ENCODE measurements around the gene CCDC136. TPM values are rescaled to one million over a fixed set of nuclear protein-coding genes. Genes with fewer than 3 reads are reported as not detected.

CCDC136 gene
- polyA plus RNA-seq, 1 donor = 22.9 TPM

DNA sequence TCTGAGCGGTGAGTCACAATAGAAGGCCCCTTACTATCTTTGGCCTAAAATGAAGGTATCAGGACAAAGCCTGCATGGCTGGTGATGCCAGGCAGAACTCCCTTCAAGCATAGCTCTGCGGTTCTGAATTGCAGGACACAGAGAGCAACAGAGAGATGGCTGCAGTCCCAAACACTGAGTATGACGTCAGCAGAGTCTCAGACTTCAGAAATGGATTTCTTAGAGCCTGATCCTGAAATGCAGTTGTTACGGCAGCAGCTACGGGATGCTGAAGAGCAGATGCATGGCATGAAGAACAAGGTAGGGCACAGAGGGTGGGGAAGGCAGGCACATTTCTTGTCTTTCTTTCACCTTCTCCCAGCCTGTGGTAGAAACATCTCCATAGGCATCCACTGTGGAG, 13.5 kb downstream of the CCDC136 start:
- DNase-seq (ENCODE audit: low read depth) = no peak

DNA sequence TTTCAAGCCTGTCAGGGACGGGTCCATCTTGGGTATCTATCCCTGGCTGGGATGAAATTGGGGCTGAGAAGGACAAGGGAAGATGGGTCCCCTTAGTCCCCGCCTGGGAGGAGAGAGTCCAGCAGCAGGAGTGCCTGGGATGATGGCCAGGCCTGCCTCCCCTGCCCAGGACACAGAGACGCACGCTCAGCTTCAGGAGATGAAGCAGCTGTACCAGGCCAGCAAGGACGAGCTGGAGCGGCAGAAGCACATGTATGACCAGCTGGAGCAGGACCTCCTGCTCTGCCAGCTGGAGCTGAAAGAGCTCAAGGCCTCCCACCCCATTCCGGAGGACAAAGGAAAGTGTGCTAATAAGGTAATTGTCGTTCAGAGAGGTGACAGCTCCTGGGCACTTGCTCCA, 15.4 kb downstream of the CCDC136 start:
- DNase-seq (ENCODE audit: low read depth) = no peak

DNA sequence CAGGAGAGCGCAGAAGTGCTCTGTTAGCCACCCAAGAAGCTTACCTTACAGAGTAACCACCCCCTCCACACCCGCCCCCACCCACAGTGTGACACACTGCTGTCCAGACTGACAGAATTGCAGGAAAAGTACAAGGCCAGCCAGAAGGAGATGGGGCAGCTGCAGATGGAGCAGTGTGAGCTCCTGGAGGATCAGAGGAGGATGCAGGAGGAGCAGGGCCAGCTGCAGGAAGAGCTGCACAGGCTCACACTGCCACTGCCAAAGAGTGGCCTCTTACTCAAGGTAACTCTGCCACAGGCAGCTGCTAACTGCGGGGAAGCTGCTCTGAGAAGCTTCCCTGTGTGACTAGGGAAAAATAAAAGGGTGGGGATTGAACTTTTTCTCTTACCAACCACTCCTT, 17.6 kb downstream of the CCDC136 start:
- no peak for DNase-seq (ENCODE audit: low read depth)

DNA sequence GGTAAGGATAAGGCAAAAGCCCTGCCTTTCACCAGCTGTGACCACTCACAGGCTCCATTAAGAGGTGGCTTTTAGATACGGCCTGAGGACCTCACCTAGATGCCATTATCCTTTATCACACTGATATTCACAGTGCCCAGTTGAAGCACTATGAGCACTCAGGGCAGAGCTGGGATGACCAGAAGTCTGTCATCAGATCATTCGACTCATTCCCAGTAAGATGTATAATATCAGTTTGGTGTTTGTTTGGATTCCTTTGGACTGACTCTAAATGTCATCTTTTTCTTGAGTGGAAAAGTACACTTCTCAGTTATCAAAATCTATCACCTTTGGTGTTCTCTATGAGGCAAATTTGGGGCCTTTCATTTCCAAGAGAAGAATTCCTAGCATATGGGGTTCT, 18.7 kb downstream of the CCDC136 start:
- DNase-seq (ENCODE audit: low read depth) = no peak

DNA sequence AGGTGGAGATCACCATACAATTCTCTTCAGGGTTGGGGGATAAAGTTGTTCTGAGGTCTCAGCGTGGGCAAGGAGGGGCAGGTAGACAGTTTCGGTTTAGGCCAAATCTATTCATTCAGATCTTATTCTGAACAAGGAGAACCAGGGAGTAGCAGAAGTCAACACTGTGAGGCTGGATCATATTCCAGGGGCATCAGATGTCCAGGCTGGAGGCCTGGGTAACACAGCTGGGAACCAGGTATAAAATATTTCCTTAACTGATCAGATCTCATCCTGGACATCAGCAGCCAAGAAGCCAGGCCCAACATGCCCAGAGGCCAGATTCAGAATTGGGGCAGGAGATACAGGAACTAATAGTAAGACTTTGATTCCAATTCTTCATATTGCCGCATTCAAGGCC, 19.2 kb downstream of the CCDC136 start:
- DNase-seq (ENCODE audit: low read depth) = no peak

DNA sequence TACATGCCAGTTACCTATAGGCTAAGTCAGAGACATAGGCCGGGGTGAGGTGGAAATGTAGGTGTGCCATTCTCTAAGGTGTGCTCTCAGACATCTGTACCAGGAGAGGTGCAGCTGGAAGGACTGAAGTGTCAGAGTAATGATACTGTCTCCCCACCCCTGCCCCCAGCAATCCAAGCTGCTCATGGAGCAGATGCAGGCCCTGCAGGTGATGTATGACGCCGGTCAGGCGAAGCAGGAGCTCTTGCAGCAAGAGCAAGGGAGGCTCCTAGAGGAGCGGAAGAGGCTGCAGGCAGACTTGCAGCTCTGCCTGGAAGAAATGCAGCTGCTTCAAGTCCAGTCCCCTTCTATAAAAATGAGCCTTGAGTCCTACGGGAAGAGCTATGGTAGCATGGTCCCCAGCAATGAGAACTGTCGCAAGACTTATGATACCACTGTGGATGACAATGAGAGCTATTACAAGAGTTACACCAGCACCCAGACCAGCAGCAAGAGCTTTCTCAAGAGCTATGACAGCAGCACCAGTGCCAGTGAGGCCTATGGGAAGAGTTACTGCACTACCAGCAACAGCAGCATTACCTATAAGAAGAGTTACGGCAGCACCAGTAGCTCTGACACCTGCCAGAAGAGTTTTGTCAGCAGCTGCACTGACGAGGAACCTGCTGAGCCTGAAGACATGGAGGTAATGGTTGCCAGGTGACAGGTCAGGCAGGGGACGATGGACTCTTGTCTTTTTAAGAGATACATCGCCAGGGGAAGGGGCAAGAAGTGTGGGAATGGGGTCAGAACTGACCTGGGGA, 20.1 kb downstream of the CCDC136 start:
- no peak for DNase-seq (ENCODE audit: low read depth)

DNA sequence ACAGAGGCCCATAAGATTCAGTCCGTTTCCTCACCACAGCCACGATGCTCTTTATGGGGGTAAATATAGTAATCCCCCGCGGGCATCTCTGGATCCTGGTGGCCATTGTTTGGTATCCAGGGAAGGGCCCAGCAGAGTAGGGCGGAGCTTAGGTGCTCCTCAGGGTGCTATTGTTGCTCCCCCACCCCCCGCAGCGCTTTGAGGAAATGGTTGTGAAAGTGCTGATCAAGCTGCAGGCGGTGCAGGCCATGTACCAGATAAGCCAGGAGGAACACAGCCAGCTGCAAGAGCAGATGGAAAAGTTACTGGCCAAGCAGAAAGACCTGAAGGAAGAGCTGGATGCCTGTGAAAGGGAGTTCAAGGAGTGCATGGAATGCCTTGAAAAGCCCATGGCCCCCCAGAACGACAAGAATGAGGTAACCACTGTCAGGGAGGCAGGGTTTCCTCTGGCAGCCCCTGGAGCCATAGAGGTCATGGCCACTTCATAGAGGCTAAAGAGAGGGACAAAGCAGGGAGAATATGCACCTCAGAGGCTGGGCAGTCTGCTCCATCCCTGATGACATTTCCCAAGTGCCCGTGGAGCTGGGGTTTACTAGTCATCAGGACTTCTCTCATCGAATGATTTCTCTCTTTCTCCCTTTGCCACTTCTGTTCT, 20.9 kb downstream of the CCDC136 start:
- DNase-seq (ENCODE audit: low read depth) = no peak

DNA sequence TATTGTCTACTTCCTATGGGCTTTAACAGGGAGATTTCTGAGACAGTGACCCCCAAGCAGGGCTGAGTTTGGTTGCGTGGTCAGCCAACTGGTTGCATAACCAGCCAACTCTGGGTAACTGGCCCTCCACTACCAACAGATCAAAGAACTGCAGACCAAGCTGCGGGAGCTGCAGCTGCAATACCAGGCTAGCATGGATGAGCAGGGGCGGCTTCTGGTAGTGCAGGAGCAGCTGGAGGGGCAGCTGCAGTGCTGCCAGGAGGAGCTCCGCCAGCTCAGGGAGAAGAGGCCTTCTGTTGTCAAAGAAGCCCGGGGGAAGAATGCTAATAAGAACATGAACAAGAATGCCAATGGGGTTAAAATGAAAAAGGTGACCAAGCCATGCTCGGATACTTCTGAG, 22.7 kb downstream of the CCDC136 start:
- DNase-seq (ENCODE audit: low read depth) = no peak

DNA sequence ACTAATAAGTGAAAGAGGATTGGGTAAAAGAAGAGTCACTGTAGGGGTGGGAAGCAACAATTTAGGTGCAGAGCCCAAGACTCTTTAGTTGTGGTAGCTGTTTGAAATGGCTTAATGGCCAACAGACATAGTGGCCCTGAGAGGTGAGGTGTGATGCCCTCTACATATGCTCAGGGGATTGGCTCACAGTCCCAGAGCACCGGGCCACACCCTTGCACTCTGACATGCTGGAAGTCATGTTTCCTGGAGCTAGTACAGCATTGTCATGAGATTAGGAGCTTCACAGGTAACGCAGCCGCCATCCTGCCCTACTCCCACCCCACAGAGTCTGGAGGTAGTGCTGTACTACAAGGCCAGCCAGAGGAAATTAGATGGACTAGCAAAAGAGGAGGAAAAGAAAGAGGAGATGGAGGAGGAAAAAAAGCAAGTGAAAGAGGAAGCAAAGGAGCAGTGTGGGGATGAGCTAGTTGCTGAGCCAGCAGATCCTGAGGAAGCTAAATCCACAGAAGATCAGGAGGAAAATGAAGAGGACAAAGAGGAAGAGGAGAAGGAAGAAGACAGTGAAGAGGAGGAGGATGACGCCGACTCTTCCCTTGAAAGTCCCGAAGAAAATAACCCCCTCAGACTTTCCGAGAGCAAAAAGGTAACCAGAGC, 23.6 kb downstream of the CCDC136 start:
- no peak for DNase-seq (ENCODE audit: low read depth)

DNA sequence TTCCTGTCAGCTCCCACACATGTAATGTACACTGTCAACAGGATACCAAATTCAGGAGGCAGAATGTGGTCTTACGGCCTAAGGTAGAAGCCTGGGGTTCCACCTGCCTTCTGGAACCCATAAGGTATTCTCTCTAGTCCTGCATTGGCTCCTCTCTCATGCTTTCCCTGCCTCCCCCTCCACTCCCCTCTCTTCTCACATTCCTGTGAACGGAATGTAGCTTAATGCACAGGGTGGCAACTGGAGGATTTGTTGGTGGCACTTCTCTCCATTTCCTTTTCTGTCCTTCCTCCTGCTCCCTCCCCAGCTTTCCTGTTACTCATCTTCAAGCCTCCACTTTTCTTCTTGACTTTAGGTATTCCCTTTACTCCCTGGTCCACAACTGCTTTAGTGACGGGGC, 26.9 kb downstream of the CCDC136 start:
- DNase-seq (ENCODE audit: low read depth) = no peak

DNA sequence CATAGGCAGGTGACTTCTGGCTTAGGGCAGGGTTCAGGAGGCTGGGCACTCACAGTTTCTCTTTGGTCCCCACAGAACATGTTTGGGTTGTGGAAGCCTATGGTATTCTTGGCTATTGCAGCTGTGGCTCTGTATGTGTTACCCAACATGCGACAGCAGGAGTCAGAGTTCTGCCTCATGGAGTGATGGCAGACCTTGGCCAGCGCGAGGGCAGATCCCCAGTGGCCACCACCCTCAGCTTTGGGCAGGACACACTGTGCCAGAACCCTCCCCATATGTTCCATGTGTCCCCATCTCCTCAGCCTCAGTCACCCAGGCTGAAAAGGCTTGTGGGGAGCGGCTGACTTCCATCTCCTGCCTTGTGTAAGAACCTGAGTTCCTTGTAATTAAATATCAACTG, 30.0 kb downstream of the CCDC136 start:
- no peak for DNase-seq (ENCODE audit: low read depth)

DNA sequence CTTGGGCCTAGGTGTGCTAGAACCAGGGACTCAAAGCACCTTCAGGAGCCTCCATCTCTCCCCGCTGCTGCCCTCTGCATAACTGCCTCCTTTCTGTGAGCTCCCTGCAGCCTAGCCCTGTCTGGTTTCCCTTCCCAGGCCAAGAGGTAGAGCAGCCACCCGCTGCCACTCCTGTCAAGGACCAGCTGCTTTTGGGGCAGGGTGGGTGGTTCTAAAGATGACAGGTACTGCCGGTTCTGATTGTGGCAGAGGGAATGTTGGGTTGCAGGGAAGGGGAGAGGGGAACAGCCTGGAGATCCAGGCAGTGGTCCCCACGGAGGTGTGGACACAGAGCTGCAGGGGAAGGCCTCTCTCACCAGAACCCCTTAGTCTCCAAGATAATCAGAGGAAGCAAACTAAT, 34.7 kb downstream of the CCDC136 start:
- no peak for DNase-seq (ENCODE audit: low read depth)

DNA sequence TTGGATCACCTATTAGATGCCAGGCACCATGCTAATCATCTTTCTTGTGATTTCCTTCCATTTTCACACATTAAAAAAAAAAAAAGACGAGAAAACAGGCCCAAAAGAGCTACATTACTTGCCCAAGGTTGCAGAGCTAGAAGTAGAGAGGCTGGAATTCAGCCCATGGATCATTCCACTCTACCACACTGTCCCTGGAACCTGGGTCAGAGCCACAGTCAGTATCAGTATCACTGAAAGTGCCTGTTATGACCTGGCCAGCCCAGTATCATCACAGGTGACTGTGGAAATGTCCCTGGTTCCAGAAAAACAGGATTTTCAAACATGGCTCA, 35.1 kb downstream of the CCDC136 start:
- DNase-seq (ENCODE audit: low read depth) = no peak

DNA sequence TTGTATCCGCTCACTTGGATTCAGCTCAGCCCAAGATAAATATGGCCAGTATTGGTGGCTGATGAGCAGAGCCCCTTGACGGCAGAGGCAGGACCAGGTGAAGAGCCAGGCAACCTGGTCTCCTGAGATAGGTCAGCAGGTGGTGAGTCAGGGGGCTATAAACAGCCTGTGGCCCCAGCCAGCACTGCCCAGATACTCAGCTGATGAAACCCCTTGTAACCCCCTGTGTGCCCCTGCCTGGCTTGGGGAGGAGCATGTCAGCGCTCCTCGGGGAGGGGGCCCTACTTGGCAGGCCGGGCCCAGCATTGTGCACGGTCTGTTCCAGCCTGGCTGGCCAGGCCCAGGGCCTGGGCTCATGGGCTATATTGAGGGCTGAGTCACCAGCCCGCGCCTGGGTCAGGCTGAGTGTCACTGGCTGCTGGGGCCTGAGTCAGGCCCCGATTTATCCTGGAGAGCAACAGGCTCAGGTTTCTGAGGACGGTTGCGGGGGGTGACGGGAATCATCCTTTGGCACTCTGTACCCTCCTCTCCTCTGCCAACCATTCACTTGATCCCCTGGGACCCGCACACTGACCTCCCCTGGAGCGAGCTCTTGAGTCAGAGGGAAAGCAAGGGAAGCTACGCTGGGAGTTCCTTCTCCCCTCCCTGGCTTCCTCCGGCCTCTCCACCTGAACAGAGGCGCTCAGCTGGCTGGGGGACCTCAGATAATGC, 35.6 kb downstream of the CCDC136 start:
- no peak for DNase-seq (ENCODE audit: low read depth)

DNA sequence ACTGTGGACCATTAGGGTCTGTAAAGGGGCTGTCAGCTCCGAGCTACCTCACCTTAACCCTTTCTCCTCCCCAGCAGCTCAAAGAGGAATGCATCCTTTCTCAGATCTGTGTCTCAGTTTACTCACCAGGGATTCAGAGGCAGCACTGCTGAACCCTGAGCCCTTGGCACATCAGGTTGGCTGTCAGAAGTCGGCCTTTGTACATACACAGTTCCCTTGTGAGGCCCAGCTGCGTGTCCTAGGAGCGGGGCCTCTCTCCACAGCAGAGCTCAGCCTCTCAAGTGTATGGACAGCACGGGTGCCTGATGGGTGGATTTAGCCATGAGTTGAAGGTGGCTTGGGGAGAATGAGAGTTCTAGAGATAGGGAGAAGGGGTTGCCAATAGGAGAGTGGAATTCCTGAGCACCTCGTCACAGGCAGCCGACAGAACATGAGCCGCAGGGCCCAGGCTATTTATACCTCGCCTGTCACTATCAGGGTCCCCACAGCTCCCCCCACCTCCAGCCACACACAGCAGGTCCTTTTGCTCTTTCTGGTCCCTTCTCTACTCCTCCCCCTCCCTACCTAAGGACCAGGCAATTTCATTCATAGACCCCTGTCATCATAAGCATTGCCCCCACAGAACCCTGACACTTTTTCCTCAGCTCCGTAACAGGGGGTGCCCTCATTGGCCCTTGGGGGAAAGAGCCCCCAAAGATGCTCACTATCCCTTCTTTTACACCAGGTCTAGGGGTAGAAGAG, 36.4 kb downstream of the CCDC136 start:
- no peak for DNase-seq (ENCODE audit: low read depth)

DNA sequence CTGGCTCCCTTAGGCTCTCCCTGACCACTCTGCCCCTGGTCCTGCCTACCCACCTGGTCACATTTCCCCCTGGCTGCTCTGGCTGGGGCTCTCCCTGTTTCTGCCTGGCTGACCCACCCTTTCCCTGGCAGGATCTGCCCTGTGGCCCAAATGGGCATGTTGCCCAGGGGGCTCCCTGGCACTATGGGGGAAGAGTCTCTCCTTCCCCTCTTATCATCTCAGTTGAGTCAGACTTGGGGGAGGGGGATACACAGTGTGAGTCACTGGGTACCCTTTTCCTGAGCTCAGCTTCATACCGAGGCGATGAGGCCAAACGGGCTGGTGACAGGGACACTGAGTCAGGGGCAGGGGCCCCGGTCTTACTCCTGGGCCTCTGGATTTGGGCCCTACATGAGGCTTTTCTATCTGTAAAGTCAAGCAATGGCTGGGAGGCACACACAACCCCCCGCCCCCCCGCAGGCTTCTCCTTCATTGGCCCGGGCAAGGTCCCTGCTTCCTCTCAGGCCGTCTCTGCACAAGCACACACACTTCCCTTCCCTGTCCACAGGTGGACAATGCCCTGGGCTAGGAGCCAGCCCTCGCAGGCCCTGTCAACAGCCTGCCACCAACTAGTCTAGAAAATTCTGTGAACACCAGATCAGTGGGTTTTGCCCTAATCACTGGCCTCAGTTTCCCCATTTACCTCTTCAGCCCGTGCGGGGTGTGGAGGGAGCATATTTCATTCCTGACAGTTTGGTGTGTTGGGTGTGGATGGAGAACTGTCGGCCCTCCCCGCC, 37.8 kb downstream of the CCDC136 start:
- DNase-seq (ENCODE audit: low read depth) = no peak

DNA sequence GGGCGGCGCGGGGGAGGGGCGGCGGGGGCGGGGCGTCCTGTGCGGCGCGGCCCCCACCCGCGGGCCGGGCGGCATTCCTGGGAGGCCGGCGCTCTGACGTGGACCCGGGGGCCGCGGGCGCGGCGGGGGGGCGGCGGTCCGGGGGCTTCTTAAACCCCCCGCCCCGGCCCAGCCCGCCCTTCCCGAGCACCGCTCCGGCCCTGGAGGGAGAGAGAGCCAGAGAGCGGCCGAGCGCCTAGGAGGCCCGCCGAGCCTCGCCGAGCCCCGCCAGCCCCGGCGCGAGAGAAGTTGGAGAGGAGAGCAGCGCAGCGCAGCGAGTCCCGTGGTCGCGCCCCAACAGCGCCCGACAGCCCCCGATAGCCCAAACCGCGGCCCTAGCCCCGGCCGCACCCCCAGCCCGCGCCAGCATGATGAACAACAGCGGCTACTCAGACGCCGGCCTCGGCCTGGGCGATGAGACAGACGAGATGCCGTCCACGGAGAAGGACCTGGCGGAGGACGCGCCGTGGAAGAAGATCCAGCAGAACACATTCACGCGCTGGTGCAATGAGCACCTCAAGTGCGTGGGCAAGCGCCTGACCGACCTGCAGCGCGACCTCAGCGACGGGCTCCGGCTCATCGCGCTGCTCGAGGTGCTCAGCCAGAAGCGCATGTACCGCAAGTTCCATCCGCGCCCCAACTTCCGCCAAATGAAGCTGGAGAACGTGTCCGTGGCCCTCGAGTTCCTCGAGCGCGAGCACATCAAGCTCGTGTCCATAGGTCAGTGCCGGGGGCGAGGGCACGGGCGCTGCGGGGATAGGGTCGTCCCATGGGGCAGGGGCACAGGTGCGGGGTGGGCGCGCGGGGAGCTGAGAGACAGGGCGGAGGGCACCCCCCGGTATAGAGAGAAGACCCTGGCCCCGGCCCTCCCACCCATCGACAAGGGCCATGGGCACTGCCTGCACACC, 38.7 kb downstream of the CCDC136 start, which contains the start of gene FLNC:
FLNC (plus strand) TSS at position 176 of the 947 bp plus-strand sequence; CDS start at position 408, 232 bp downstream.
- DNase-seq (ENCODE audit: low read depth) = no peak

DNA sequence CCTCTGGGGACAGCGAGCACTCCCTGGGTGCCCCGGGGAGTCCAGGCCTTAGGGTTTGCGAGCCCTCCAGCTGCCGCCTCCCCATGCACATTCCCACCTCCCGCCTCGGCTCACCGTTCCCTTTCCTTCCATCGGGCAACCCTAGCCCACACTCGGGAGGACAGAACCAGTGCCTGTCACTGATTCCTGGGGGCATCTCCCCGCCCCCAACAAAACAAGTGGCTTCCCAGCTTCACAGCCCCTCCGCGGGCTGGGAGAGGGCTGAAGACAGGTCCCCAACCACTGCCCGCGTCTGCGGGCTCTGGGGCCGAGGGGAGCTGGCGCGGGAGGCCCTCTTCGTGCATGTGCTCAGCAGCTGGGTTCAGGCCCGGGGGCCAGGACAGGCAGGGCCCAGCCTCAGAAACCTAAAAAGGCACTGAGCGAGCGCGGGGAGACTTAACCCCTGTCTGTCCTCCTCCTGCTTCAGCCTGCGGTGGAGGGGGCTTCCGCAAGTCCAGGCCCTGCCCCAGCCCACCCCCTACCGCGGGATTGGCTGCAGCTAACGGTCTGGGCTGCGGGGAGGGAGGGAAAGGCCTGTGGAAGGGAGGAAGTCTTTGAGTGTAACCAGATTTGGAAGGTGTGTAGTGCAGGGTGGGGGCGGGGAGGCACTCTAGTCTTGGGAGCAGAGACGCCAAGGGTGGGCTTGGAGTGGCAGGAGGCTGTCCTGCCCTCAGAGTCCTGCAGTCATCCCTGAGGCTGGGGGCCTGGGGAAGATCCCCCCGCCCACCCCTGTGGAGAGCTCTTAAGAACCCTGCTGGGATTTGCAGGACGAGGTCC, 39.6 kb downstream of the CCDC136 start:
- peak; percentile 45 for DNase-seq (ENCODE audit: low read depth)
